ENCODE measurements around the gene PLVAP. TPM values are rescaled to one million over a fixed set of nuclear protein-coding genes. Genes with fewer than 3 reads are reported as not detected.
A peak's percentile ranks its signal among the peaks of the same experiment; 100 is the strongest.

Gene PLVAP
- total RNA-seq, 4 donors from 2014 or later: 41.4 to 110 (median 67.9) TPM

DNA sequence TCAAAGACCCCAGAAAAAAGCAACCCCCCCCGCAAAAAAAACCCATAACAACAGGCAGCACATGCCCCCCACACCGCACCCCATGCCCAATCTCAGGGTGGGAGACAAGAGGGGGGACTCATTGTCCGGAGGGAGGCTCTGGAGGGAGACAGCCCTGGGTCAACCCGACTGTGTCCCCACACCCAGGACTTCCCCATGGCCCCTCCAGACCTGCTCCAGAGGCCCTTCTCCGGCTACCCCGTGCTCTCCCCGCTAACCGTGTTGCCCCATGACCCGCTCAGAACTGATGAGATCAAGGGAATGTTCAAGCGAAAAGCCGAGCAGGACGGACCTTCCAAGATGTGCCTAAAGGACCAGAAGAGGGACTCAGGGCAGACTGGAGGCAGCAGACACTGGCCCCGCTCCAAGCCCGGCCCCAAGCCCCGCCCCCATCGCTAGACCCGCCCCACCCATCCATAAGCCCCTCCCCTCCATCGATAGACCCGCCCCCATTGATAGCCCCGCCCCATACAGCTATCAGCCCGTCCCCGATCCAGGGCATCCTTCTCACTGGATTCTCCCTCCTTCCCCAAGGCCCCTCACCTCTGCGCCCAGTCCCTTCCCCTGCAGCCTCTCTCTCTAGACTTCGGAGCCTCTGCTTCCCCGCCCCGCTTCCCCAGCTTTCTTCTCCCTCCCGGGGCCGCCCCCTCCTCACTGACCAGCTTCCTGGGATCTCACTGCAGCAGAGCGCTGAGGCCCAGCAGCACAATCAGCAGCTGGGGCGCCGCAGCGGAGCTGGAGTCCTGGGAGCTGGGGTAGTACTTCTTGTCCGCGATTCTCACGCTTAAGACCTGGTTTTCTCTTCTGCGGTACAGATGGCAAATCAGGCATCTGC lies 26.1 kb upstream of the PLVAP start:
- peak overlapping the region in 1 of 2 donors; percentile 49 for H3K4me3 ChIP-seq
- no peaks in the 10 kb centered on the region for H3K9me3 ChIP-seq
- TF ChIP-seq EP300 (IDR thresholded peaks at IDR 0.05) (no peak), POLR2A (IDR thresholded peaks at IDR 0.05) (no peak), POLR2AphosphoS5 (IDR thresholded peaks at IDR 0.05) (no peak)
- TF ChIP-seq, protein P1, sequence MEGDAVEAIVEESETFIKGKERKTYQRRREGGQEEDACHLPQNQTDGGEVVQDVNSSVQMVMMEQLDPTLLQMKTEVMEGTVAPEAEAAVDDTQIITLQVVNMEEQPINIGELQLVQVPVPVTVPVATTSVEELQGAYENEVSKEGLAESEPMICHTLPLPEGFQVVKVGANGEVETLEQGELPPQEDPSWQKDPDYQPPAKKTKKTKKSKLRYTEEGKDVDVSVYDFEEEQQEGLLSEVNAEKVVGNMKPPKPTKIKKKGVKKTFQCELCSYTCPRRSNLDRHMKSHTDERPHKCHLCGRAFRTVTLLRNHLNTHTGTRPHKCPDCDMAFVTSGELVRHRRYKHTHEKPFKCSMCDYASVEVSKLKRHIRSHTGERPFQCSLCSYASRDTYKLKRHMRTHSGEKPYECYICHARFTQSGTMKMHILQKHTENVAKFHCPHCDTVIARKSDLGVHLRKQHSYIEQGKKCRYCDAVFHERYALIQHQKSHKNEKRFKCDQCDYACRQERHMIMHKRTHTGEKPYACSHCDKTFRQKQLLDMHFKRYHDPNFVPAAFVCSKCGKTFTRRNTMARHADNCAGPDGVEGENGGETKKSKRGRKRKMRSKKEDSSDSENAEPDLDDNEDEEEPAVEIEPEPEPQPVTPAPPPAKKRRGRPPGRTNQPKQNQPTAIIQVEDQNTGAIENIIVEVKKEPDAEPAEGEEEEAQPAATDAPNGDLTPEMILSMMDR (IDR thresholded peaks at IDR 0.05): no peak
- peaks cover 0 to 37% (median 0%) of the 10 kb centered on the region in 3 donors for H3K4me1 ChIP-seq
- ATAC-seq: no peak
- 20% methylated on average over 1 of the region's 36 CpGs; no CpG with 5 or more reads in 1 of the 2 donors for WGBS, 2 donors (ENCODE audit: low coverage in 1 of 2)
- peaks cover 0 to 13% of the 10 kb centered on the region in 2 donors for H3K36me3 ChIP-seq
- H3K27me3 ChIP-seq: peaks cover 29% of the 10 kb centered on the region
- H3K27ac ChIP-seq: peak overlapping the region in 1 of 4 donors; percentile 78

DNA sequence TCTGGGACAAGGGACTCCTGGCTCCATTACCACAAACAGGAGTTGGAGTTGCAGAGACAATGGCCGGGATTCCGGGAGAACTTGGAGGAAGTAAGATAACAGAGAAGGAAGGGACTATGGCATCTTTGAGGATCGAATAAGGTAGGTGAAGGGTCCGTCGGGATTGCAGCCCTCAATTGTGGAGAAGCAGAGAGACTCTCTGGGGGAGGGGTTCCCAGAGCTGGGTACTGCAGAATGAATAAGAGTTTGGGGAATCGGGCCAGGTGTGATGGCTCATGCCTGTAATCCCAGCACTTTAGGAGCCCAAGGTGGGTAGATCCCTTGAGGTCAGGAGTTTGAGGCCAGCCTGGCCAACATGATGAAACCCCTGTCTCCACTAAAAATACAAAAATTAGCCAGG lies 24.5 kb upstream of the PLVAP start:
- no peak for ATAC-seq
- H3K4me3 ChIP-seq: no peak overlapping the region
- H3K36me3 ChIP-seq: peaks cover 0 to 20% of the 10 kb centered on the region in 2 donors
- H3K27ac ChIP-seq: no peak overlapping the region
- WGBS, 2 donors (ENCODE audit: low coverage in 1 of 2): 75 to 95% methylated on average over 4 to 6 of the region's 6 CpGs
- H3K27me3 ChIP-seq: peaks cover 41% of the 10 kb centered on the region
- no peaks in the 10 kb centered on the region for H3K9me3 ChIP-seq
- peaks cover 0 to 34% (median 0%) of the 10 kb centered on the region in 3 donors for H3K4me1 ChIP-seq
- TF ChIP-seq, protein P1 (IDR thresholded peaks at IDR 0.05): no peak
- TF ChIP-seq POLR2AphosphoS5 (IDR thresholded peaks at IDR 0.05) (no peak), EP300 (IDR thresholded peaks at IDR 0.05) (no peak), POLR2A (IDR thresholded peaks at IDR 0.05) (no peak)

DNA sequence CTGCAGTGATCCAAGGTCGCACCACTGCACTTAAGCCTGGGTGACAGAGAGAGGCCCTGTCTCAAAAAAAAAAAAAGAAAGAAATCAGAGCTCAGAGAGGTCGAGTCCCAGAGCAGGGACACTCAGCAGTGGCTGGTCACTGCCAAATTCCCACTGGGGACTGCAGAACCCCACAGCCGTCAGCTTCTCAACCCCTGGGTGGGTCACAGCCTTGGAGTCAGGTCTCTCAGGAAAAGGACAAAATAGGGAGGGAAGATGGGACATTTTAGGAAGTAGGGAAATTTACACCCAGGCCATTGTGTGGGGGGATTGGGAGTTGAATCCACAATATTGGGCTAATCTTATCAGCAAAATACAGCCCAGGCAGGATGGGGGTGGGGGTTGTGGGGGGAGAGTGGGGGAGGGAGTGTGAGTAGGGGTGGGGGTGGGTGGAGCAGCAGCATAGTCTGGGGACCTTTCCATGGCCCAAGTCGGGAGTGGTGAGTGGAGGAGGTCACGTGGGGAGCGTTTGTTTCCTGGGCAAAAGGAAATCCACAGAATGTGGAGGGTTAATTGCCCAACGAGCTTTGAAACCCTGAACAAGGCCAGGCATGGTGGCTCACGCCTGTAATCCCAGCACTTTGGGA lies 21.9 kb upstream of the PLVAP start:
- ATAC-seq: no peak
- H3K27me3 ChIP-seq: peaks cover 64% of the 10 kb centered on the region
- WGBS, 2 donors (ENCODE audit: low coverage in 1 of 2): 78 to 80% methylated on average over 5 to 8 of the region's 8 CpGs

GRCh38 chr19:17394891-17395415 lies 17.8 kb upstream of the PLVAP start:
- no peak overlapping the region for H3K27ac ChIP-seq
- peaks cover 0 to 10% of the 10 kb centered on the region in 2 donors for H3K36me3 ChIP-seq
- no peak overlapping the region for H3K4me3 ChIP-seq
- 7 to 22% methylated on average over 2 to 11 of the region's 19 CpGs for WGBS, 2 donors (ENCODE audit: low coverage in 1 of 2)
- ATAC-seq: no peak
- H3K9me3 ChIP-seq: peaks cover 0 to 2% (median 0%) of the 10 kb centered on the region in 3 donors
- H3K4me1 ChIP-seq: peaks cover 0 to 40% (median 7%) of the 10 kb centered on the region in 3 donors
- TF ChIP-seq, protein P1 (IDR thresholded peaks at IDR 0.05): peak in 3 of 4 experiments; percentile 53 to 63 (median 61)
- TF ChIP-seq EP300 (IDR thresholded peaks at IDR 0.05): no peak
- H3K27me3 ChIP-seq: peaks cover 76% of the 10 kb centered on the region

More for the DNA sequence above, 21.9 kb upstream of the PLVAP start:
- Histone ChIP-seq H3K9me3 (no peaks in the 10 kb centered on the region), H3K4me1 (peaks cover 0 to 28% (median 0%) of the 10 kb centered on the region in 3 donors), H3K4me3 (no peak overlapping the region), H3K27ac (no peak overlapping the region), H3K36me3 (peaks cover 0 to 20% of the 10 kb centered on the region in 2 donors)
- TF ChIP-seq POLR2AphosphoS5 (IDR thresholded peaks at IDR 0.05): no peak

DNA sequence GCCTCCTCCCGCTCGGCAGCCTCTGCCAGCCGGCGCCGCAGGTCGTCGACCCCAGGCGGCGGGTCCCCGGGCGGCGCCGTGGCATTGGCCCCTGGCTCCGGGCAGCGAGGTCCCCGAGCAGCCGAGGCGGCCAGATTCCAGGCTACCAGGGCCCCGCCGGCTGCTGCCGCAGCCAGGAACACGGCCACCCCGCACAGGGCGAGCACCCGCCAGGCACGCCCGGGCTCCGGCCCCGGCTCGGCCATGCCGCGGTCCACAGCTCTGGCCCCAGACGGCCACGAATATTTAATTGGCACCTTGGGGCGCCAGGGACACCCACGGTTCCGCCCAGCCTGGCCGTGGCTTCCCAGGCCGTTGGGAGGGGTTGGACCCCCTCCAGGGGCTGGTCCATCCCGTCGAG lies 16.8 kb upstream of the PLVAP start, which contains the start of gene CCDC194:
CCDC194 (minus strand) TSS at position 283 of the 400 bp plus-strand sequence; CDS start at position 245, 38 bp downstream.
- WGBS, 2 donors (ENCODE audit: low coverage in 1 of 2): no CpG with 5 or more reads among the region's 41 CpGs
- H3K27ac ChIP-seq: no peak within 1 kb of the TSS

More for the DNA sequence above, 16.8 kb upstream of the PLVAP start, which contains the start of gene CCDC194:
- Histone ChIP-seq H3K9me3 (peaks cover 0 to 13% (median 0%) of the 10 kb centered on the region in 3 donors), H3K4me1 (peaks cover 0 to 40% (median 7%) of the 10 kb centered on the region in 3 donors), H3K36me3 (peaks cover 0 to 7% of the 10 kb centered on the region in 2 donors), H3K27me3 (peaks cover 82% of the 10 kb centered on the region), H3K4me3 (no peak within 1 kb of the TSS)
- TF ChIP-seq POLR2AphosphoS5 (IDR thresholded peaks at IDR 0.05) (no peak), EP300 (IDR thresholded peaks at IDR 0.05) (no peak), POLR2A (IDR thresholded peaks at IDR 0.05) (no peak)
- TF ChIP-seq, protein P1 (IDR thresholded peaks at IDR 0.05): no peak
- no peak for ATAC-seq

Data from gastroesophageal sphincter (tissue), 4 donors.